Transverse colon (tissue), 4 donors: ENCODE data around the gene BIK. TPM values are rescaled to one million over a fixed set of nuclear protein-coding genes. Genes with fewer than 3 reads are reported as not detected.
A peak's percentile ranks its signal among the peaks of the same experiment; 100 is the strongest.

Source experiments
- DNase-seq: peaks from one replicate; pipeline ENCODE4 v3.0.0-alpha.2; 2019
- H3K27ac ChIP-seq, 4 donors: fragments of 200-600 bp; sonication (generic); 2 replicates each; pipeline ENCODE4 v1.5.1; 2016 to 2018; ENCODE audit warnings: inconsistent platforms in 4 of 4
- H3K27me3 ChIP-seq: fragments of 200-600 bp; sonication (generic); 2 replicates; pipeline ENCODE4 v1.5.1; 2017; ENCODE audit warnings: inconsistent platforms
- H3K36me3 ChIP-seq, 4 donors: fragments of 200-600 bp; sonication (generic); 2 replicates each; pipeline ENCODE4 v1.5.1; 2017 to 2019; ENCODE audit warnings: inconsistent platforms in 4 of 4
- H3K4me1 ChIP-seq, 4 donors: fragments of 200-600 bp; sonication (generic); 2 replicates each; pipeline ENCODE4 v1.5.1; 2017 to 2020; ENCODE audit warnings: inconsistent platforms in 4 of 4
- H3K4me3 ChIP-seq, 4 donors: fragments of 200-600 bp; sonication (generic); 1 replicate in 1 of 4; 2 replicates in 3 of 4; pipeline versions ENCODE4 v1.5.1 to v1.6.1; 2017 to 2019; ENCODE audit warnings: inconsistent platforms in 4 of 4
- H3K9me3 ChIP-seq, 2 donors: fragments of 200-600 bp; sonication (generic); 2 replicates each; pipeline ENCODE4 v1.5.1; 2017 to 2019; ENCODE audit warnings: inconsistent platforms in 2 of 2
- EP300 ChIP-seq: sonication (generic); formaldehyde crosslinking; IDR thresholded peaks from one replicate; pipeline ENCODE4 v1.6.1; 2017; ENCODE audit warnings: antibody characterized with exemption, low read depth
- POLR2A ChIP-seq: fragments of 450-650 bp; IDR thresholded peaks from one replicate; pipeline ENCODE4 v1.6.1; 2016; ENCODE audit warnings: antibody characterized with exemption, mild to moderate bottlenecking, moderate library complexity
- POLR2AphosphoS5 ChIP-seq, 3 donors: sonication (generic); formaldehyde crosslinking; IDR thresholded peaks; one replicate each; pipeline ENCODE4 v1.6.1; 2016; ENCODE audit warnings: antibody characterized with exemption in 3 of 3
- WGBS, 2 donors: methylation state at CpG; one replicate each; pipeline ENCODE4 v1.1.5; 2018; ENCODE audit warnings: low coverage in 1 of 2; 5-methylcytosine and 5-hydroxymethylcytosine counted together
- in situ Hi-C, 4 donors: fragments of 200-750 bp; cut with MboI; loops; one replicate each; pipeline versions ENCODE4 v1.15.0 to v1.15.1; 2017; ENCODE audit warnings: low sequenced_read_pairs in 3 of 4, low pct_ligation_motif_present in 1 of 4, low pct_unique_long_range_greater_than_20kb in 1 of 4
- intact Hi-C: fragments of 100-400 bp; cut with DNase I; formaldehyde crosslinking; loops from one replicate; pipeline ENCODE4 v1.15.1; 2023; ENCODE audit warnings: low total_unique reads
- total RNA-seq, 4 donors: library from RNA; depleted of rRNA; stranded (reverse); fragments of >200 nt; gene quantifications; one replicate each; pipeline ENCODE4 v1.1.0, GENCODE V29; 2016
- TF ChIP-seq, protein P1 (sequence below), 5 experiments: fragments of 200-600 bp in 3 of 5; fragments of 450-650 bp in 2 of 5; sonication (generic) in 3 of 5; IDR thresholded peaks; 1 replicate in 2 of 5; 2 replicates in 3 of 5; pipeline ENCODE4 v1.5.1; 2016 to 2017; ENCODE audit warnings: antibody characterized with exemption in 5 of 5, inconsistent platforms in 3 of 5, mild to moderate bottlenecking in 2 of 5, moderate library complexity in 1 of 5

Gene BIK
- total RNA-seq, 4 donors from 2014 or later: 10.1 to 23.5 (median 14.4) TPM

GRCh38 chr22:43092085-43092484, 18.5 kb upstream of the BIK start:
- in situ Hi-C loops: no loop called here

GRCh38 chr22:43094085-43094484, 16.5 kb upstream of the BIK start:
- Histone ChIP-seq H3K27ac (no peak overlapping the region), H3K4me3 (no peak overlapping the region), H3K9me3 (peaks cover 0 to 7% of the 10 kb centered on the region in 2 donors), H3K36me3 (no peaks in the 10 kb centered on the region), H3K4me1 (peaks cover 0 to 6% (median 5%) of the 10 kb centered on the region in 4 donors), H3K27me3 (no peaks in the 10 kb centered on the region)
- TF ChIP-seq, protein P1, sequence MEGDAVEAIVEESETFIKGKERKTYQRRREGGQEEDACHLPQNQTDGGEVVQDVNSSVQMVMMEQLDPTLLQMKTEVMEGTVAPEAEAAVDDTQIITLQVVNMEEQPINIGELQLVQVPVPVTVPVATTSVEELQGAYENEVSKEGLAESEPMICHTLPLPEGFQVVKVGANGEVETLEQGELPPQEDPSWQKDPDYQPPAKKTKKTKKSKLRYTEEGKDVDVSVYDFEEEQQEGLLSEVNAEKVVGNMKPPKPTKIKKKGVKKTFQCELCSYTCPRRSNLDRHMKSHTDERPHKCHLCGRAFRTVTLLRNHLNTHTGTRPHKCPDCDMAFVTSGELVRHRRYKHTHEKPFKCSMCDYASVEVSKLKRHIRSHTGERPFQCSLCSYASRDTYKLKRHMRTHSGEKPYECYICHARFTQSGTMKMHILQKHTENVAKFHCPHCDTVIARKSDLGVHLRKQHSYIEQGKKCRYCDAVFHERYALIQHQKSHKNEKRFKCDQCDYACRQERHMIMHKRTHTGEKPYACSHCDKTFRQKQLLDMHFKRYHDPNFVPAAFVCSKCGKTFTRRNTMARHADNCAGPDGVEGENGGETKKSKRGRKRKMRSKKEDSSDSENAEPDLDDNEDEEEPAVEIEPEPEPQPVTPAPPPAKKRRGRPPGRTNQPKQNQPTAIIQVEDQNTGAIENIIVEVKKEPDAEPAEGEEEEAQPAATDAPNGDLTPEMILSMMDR (IDR thresholded peaks at IDR 0.05): peak in 4 of 5 experiments; percentile 11 to 48 (median 14)
- TF ChIP-seq EP300 (no peak), POLR2A (no peak), POLR2AphosphoS5 (IDR thresholded peaks at IDR 0.05) (no peak)
- peak; percentile 62 for DNase-seq
- in situ Hi-C loops: no loop called here
- intact Hi-C loops: no loop called here
- WGBS, 2 donors: 33% methylated on average over 7 of the region's 7 CpGs; no CpG with 5 or more reads in 1 of the 2 donors

More at GRCh38 chr22:43092085-43092484, 18.5 kb upstream of the BIK start:
- DNase-seq: no peak
- H3K36me3 ChIP-seq: no peaks in the 10 kb centered on the region
- peaks cover 0 to 12% (median 10%) of the 10 kb centered on the region in 4 donors for H3K4me1 ChIP-seq
- H3K27me3 ChIP-seq: no peaks in the 10 kb centered on the region
- TF ChIP-seq POLR2AphosphoS5 (IDR thresholded peaks at IDR 0.05): no peak
- TF ChIP-seq, protein P1 (IDR thresholded peaks at IDR 0.05): no peak
- no peak for TF ChIP-seq EP300
- no peak for TF ChIP-seq POLR2A
- WGBS, 2 donors: 68 to 82% methylated on average over 6 to 9 of the region's 9 CpGs
- intact Hi-C loops: no loop called here
- H3K9me3 ChIP-seq: peaks cover 0 to 7% of the 10 kb centered on the region in 2 donors
- H3K27ac ChIP-seq: no peak overlapping the region
- no peak overlapping the region for H3K4me3 ChIP-seq

GRCh38 chr22:43094551-43094950, 16.0 kb upstream of the BIK start:
- no peak overlapping the region for H3K27ac ChIP-seq
- WGBS, 2 donors: 52% methylated on average over 4 of the region's 4 CpGs; no CpG with 5 or more reads in 1 of the 2 donors
- no peak for DNase-seq
- no peaks in the 10 kb centered on the region for H3K36me3 ChIP-seq
- in situ Hi-C loops: no loop called here
- no peak for TF ChIP-seq POLR2AphosphoS5 (IDR thresholded peaks at IDR 0.05)
- no peak for TF ChIP-seq EP300
- TF ChIP-seq POLR2A: no peak
- TF ChIP-seq, protein P1 (IDR thresholded peaks at IDR 0.05): no peak
- no peaks in the 10 kb centered on the region for H3K27me3 ChIP-seq
- H3K4me3 ChIP-seq: no peak overlapping the region
- peaks cover 0 to 5% (median 3%) of the 10 kb centered on the region in 4 donors for H3K4me1 ChIP-seq
- intact Hi-C loops: no loop called here
- H3K9me3 ChIP-seq: peaks cover 0 to 7% of the 10 kb centered on the region in 2 donors

GRCh38 chr22:43096420-43096819, 14.1 kb upstream of the BIK start:
- Histone ChIP-seq H3K9me3 (peaks cover 0 to 7% of the 10 kb centered on the region in 2 donors), H3K4me3 (no peak overlapping the region), H3K27me3 (no peaks in the 10 kb centered on the region), H3K4me1 (no peaks in the 10 kb centered on the region), H3K36me3 (no peaks in the 10 kb centered on the region), H3K27ac (no peak overlapping the region)
- WGBS, 2 donors: 89 to 91% methylated on average over 3 to 8 of the region's 8 CpGs
- DNase-seq: no peak
- TF ChIP-seq POLR2AphosphoS5 (IDR thresholded peaks at IDR 0.05) (no peak), EP300 (no peak), POLR2A (no peak)
- TF ChIP-seq, protein P1 (IDR thresholded peaks at IDR 0.05): no peak
- in situ Hi-C loops (no loop called here), intact Hi-C loops (no loop called here)
